Keratinocyte (primary cell): ENCODE results near the gene PLGRKT.

ENCODE experiments used
- CTCF ChIP-seq, 3 experiments: IDR thresholded peaks in 1 of 3; conservative IDR thresholded peaks in 1 of 3; optimal IDR thresholded peaks in 1 of 3; 2 replicates in 2 of 3; 3 replicates in 1 of 3; pipeline versions ENCODE3 to v1.5.1; 2011; ENCODE audit warnings: low read length in 3 of 3, mild to moderate bottlenecking in 3 of 3, moderate library complexity in 2 of 3, control low read depth in 1 of 3, inconsistent platforms in 1 of 3; ENCODE audit not compliant: insufficient read depth in 2 of 3; ENCODE audit errors: extremely low read depth in 1 of 3
- EZH2 ChIP-seq: IDR thresholded peaks from one replicate; pipeline ENCODE4 v1.6.1; 2012; ENCODE audit warnings: inconsistent platforms, mild to moderate bottlenecking, low read length, moderate library complexity

- no peak for TF ChIP-seq EZH2
- no peak for TF ChIP-seq CTCF (optimal IDR thresholded peaks at IDR 0.05 in 1 of 3, IDR thresholded peaks at IDR 0.05 in 1 of 3, conservative IDR thresholded peaks at IDR 0.05 in 1 of 3; ENCODE audit: extremely low read depth in 1 of 3, insufficient read depth in 2 of 3, low read length in 3 of 3)
These were observed 101.0 kb downstream of the PLGRKT start for GRCh38 chr9:5336688-5337087.
